Activated T-helper 1 cell treated with Interleukin-2 at 50 U/mL for 16 hours (primary cell): ENCODE results near the gene RTN4R.
"Not testable (repeated sequence)": the region's sequence is repeated elsewhere in the genome, so short reads cannot be mapped to it uniquely, and the experiment has no call there.

Experiments used
- DNase-seq: peaks from one replicate; pipeline ENCODE4 v3.0.0-alpha.2; 2020; ENCODE audit warnings: low read depth

The RTN4R gene

DNA sequence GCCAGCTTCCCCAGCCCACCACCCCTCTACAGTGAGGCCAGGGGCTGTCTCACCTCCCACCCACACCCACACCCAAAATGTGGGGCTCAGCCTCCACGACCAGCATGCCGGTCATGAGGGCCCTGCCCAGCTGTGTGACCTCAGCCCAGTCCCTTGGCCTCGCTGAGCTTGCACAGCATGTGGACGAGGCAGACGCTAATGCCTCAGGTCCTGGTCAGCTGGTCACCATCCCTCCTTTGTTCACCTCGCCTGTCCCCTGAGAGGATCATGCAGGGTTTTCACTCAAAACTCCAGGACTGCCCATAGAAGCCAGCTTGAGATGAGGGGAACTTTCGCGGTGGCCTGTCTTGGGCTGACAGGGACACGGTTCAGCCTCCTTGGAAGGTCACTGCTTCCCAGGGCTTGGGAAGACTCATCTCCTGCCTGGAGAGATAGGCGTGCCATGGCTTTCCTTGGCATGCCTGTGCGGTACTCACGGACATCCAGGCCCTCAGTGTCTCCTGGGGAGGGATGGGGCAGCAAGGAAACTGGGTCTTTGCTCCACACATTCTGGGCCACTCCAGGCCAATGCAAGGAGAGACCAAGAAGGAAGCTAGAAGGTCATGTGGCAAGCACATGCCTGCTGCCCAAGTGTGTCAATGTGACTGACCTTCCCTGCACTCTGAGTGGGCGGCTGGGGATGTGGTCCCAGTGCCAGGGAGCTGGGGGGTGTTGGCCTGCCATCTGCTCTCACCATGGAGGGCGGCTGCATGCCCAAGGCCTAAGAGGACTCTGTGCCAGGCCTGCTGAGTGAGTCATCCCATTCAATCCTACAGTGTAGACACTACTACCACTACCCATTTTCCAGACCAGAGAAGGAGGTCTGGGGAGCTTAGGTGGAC lies 3.2 kb upstream of the RTN4R start:
- DNase-seq = no peak

DNA sequence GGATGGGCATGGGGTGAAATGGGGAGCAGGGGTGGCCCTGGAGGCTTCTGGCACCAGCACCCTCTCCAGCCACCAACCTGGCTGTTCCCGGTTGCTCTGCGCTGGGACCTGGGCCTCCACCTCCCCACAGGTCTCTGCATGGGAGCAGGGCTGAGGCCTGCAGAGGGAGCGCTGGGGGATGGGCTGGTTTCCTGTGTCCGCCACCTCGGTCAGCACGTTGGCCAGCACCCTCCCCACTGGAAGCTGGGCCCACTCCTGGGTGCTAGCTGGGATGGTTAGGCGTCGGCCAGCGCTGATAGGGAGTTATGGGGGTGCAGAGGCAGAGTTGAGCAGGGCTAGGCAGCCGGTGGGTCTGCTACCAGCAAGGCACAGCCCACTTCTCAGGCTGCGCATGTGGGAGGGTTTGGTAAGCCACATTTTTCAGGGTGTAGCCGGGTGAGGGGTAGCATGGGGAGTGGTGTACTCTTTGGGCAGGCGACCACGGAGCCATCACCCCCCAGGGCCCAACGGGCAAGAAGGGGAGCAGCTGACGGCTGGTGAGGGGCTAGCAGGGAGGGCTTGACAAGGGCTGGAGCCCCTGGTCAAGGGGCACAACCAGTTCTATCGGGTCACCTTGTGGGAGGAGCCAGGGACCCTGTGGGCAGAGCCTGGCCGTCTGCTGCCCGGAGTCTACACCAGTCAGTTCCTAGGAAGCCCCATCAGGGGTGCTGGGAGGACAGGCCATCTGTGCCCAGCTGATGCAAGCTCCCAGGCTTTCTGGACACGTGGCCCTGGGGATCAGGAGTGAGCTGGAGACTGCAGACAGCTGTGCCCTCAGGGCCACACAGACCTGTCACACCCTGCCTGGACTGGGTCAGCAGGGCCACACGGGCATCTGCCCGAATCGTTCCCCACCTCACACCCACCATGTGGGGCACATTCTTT lies 2.3 kb upstream of the RTN4R start:
- not testable (repeated sequence) for DNase-seq

DNA sequence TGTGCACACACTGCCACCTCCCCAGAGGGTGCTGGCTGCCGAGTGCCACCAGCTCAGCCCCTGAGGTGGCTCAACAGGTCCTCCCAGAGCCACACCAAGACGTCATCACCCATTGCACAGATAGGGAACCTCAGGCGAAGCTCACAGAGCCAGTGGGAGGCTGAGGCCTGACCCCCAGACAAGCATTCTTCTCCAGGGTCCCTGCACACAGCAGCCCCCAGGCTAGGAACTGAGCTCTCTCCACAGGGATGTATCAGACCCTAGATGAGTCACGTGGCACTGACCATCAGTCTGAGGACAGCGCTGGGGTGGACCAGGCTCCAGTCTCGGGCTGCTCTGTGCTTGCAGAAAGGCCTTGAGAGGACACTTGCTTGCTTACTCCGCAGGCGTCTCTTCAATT lies 1.6 kb upstream of the RTN4R start:
- not testable (repeated sequence) for DNase-seq

DNA sequence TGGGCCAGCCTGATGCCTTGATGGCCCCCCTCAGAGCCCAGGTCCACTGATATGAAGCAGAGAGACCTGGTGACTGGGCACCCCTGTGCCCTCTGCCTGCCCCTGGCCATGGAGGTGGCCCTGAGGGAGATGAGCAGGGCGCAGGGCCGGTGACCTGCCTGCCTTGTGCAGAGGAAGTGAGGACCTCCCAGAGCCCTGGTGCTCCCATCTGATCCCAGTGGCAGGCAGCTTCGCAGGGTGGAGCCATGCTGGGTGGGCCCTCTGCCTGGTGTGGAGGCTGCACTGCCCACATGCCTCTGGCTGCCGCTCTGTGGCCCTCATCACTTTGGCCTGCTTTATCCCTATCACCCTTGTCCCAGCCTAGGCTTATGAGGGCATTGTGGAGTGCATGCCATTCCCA lies 1.1 kb upstream of the RTN4R start:
- not testable (repeated sequence) for DNase-seq

DNA sequence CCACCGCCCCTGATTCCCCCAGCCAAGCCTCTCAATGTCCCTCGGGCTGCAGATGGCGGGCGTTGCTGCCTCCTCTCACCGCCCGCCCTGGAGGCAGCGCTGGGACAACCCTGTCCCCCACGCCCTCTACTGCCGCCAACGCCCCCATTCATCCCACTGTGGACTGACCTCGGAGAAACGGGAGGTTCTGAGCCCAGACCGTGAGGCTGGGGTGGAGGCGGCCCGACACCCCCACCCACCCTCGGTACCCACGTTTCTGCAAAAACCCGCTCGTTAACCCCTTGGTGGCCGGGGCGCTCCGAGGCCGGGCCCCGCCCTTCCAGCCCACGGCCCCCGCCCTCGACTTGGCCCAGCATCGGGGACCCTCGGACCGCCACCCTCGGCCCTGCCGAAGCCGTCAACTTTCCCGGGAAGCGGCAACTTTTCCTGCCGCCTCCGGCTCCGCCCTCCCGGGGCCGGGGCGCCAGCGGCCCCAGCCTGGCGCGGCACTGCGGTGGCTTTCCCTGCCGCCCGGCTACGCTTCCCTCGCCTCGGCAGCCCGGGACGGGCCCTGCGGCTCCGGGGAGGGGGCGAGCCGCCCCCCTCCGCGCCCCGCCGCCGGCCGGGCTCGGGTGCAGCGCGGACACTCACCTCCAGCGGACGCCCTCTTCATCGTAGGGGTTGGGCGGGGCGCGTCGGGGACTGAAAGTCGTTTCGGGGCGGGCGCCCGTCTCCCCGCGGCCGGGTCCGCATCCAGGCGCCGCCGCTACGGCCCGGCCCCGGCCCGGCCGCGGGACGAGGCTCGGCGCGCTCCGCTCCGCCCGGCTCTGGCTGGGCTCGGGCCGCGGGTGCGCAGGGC lies 458 bp downstream of the RTN4R start:
- no peak for DNase-seq

DNA sequence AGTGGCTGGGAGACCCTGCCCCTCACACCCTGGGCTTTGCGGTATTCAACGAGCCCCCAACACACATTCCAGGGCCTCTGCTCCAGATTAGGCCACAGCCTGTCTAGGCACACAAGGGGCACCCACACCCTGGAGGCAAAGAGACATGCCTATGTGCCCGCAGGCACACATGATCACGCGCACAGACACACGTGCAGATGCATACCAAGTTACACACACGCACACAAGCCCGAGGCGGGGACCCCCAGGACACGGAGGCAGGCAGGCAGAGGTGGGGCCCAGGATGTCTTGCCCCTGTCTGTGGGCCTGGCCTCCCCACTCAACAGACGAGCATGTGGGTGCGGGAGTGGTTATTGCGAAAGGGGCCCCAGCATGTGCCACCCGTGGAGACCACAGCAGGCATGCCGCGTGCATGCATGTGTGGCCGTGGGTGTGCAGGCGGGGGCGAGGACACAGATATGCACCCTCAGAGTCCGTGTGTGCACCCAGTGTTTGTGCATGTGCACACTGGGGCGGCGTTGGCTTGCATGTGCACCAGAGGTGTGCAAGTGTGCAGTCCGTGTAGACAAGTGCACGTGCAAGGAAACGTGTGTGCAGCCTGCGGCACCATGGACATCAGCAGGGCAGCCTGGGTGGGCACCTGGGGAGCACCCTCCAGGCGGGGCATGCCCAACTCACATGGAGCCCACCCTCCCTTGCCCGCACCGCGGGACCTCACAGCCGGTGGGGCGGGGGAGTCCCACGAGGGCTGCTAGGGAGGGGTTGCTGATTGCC lies 1.3 kb downstream of the RTN4R start:
- DNase-seq = not testable (repeated sequence)

DNA sequence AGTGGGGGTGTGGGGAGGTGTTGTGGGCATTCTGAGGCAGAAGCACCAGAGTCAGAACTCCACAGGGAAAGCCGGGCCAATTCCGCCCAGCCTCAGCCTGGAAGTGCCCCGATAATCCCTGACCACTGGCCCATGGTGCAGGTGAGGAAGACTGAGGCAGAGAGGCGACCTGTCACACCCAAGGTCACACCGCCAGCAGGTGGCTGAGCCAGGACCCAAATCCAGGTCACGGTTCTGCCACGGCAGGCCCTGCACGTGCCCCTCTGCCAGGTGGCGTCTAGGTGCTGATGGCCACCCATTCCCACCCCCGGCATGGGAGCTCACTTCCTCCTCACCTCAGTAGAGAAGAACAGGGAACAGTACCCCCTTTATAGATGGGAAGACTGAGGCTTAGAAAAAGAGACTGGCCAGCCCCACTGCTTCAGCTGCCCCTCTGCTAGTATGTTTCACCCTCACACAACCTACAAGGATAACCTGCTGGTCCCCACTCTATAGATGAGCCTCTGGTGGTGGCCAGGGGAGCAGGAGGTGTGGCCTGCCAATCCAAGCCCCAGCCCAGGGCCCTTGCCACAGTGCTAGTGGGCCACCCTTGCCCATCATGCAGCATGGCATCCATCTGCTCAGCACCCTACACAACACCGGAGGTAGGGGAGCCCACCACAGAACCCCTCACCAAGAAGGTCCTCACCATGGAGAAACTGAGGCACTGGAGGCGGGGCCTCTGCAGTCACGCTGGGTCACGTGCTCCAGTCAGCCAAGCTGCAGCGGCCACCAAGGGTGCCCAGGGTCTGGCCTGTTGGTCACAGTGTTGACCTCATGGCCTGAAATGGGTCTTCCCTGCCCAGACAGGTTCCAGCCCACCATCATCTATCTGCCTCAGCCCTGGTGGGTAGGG lies 2.1 kb downstream of the RTN4R start:
- not testable (repeated sequence) for DNase-seq

DNA sequence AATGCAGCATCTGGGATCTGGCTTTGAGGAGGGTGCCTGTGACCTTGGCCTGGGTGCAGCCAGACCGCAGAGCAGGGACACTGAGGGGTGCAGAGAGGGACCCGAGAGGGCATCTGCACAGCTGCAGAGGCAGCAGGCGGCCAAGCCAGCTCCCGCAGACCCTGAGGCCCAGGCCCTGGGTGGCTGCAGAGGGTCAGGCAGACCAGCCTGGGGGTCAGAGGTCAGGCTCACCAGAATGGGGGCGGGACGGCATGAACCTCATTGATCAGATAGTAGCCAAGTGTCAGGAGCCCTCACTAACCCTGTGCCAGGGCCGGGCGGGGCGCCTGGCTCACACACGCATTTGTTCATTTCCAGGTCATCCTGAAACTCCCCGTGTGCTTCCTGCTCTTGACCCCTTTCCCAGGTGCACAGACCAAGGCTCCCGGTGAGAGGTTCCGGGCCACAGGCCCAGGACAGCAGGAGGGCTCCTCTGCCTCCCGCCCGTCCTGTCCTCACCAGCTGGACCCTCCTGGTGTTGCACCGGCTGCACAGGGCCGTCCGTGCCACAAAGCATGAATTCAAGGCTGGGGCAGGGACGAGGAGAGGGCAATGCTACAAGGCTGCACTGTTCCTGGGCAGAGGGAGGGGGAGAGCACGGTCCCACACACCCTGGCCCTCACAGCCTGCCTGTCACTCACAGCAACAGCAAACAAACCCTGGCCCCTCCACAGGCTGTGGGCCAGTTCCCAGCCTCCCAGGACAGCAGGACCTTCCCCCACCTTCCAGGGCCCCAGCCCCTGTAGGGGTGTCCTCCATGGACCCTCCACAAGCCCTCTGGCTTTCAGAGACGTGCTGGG lies 3.3 kb downstream of the RTN4R start:
- no peak for DNase-seq

DNA sequence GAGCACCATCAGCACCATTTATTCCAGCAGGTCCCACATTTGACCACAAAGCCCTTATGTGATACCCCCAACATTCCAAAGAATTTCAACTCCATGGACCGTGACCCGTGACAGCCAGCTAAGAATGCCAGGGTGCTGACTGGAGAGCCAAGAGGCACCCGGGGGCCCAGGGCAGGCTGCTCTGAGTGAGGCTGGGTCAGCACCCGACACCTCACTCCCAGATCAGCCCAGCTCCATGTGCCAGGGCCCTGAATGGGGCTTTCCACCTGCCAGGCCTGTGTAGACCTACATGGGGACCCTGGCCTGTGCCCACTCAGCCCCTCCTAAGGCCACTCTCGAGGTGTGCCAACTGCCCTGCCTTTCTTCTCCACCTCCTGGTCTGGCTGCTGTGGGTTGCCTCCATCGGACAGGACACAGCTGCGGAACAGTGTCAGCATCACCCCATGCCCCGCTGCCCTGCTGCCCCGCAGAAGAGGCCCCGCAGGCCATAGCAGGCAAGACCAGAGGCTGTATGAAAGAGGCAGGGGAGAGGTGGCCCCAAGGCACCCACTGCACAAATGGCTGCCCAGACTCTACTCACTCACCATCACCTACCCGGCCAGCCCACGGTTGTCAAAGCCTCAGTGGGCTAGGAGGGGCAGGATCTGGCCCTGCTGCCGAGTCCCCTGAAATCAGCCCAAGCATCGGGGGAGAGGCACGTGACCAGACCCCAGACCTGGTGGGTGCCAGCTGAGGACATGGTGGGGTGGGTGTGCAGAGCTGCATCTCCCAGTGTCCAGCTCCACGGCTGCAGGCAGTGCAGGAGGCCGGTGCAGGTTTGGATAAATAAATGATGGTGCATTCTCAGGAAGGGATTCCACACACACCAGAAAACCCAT lies 4.5 kb downstream of the RTN4R start:
- not testable (repeated sequence) for DNase-seq

DNA sequence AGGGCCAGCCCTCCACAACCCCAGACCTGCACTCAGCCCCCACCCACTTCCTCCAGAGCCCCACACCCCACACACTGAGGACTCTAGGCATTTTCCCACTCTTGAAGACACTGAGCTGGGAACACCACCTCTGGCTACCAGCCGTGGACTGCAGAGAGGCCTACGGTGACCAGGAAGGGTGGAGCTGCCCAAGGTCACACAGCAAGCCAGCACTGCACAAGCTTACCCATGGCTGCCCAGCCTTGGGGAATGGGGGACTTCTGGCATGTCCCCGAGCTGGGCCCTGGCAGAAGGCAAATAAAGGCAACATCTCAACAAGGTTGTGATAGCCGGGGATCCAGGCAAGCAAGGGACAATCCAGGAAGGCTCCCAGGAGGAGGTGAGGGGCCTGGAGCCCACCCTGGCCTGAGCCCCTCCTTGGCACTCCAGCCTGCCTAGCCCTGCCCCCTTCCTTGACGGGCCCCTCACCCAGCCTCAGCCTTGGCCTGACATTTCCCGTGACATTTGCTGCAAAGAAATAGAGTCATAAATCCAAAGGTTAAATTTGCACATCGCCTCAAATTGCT lies 5.5 kb downstream of the RTN4R start:
- no peak for DNase-seq

DNA sequence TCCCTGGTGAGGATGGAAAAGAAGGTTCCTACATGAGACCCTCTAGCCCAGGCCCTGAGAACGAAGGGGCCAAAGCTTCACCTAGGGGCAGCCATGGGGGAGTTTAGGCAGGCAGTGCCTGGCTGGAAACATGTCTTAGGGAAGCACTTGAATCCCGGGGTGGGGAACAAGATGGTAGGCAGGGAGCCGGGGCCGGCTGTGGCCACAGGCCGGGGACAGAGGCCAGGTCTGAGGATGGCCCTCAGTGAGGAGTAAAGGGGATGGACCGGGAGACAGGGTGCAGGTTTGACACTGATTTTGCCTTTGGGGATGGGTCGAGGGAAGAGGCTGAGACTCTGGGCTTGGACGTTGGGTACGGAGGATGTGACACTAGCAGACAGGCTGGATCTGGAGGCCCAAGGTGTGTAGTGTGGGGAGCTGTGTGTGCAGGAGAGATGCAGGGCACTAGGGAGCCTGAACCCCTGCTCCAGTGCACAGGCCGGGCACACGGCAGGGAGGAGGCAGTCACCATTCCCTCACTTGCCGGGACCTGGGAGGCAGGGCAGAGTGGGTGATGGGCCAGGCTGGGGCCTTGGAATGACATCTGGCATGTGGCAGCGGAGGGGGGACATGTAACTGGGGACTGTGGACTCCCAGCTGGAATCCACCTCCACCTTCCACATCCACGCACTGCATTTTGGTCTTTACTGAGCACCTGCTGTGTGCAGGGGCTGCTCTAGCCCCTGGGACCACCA lies 6.1 kb downstream of the RTN4R start:
- no peak for DNase-seq

DNA sequence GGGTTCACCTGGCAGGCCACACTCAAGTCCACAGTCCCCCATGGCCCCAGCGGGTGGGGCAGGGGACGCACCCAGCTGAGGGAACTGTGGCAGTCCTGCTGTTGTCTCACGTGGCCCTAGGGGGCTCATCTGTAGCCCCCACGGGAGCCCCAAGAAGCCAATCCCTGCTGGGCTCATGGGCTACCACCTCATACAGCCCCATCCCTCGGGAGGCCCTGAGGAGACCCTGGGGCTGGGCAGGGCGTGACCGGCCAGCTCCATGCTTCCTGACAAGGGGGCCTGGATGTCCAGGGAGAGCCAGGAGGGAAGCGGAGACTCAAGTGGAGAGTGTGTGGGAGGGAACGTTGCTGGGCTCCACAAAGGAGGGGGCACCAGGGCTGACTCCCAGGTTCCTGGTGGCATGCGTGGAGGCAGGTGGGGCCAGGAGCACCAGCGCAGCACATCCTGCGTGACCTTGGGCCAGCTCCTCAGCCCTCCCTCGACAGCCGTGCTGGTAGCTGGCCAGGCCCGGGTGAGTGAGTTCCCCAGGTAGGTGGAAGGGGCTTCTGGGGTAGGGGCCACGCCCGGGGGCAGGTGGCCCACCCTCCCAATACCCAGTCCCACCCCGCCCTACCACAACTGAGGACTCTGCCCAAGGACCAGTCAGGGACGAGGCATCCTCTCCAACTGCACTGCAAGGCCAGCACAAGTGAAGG lies 7.9 kb downstream of the RTN4R start:
- DNase-seq = no peak

DNA sequence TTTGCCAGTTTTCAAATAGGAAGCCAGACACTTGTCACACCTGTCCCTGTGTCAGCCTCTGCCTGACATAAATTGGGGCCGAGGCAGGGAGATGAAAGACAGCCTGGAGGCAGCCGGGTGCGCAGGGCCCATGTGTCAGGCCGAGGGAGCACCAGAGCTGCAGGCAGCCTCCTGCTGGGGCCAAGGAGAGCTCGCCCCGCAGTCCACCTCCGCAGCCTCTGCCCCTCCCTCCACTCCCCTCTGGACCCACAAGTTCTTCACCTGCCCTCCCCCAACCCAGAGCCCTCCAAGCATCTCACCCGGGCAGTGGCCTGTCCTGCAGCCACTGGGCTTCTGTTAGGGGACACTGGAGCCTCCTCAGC lies 8.8 kb downstream of the RTN4R start:
- DNase-seq = no peak

DNA sequence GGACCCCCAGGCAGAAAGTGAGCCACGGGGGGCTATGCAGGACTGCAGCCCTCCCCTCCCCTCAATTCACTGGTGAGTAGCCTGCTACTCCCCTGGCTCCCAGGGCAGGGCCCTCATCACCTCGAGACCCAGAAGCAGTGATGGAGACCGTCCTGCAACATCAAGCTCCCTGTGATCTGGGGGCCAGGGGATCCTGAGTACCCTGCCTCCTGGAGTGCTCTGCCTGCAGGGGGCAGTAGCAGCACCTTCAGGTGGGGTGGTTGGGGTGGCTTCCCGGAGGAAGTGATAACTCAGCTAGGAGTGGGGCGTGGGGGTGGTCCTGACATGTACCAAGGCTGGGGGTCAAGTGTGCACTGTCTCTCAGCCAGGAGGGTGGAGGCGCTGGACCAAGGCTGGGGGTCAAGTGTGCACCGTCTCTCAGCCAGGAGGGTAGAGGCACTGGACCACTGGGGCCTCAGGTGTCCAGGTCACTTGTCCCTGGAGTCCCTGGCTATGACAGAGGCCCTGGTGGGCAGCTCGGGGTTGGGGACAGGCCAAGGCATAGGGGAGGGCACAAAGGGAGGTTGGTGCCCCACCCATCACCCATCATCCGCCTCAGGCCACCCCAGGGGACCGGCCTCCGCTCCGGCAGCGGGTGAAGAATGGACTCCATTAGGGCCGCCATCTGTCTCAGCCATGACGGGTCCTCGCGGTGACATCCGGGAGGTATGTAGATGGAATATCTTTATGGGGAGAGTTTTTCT lies 9.4 kb downstream of the RTN4R start:
- DNase-seq = no peak

DNA sequence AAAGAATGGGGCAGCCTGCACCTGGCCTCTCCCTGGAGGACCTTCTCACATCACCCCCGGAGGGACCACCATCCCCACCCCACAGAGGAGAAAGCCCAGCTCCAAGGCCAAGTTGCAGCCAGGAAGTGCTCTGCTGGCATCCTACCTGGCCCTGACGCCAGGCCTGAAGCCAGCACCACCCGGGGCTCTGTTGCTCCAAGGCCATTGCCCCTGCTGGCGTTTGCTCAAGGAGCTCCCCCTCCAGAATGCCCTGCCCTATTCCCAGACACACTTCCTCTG lies 10.2 kb downstream of the RTN4R start:
- DNase-seq = no peak
